ENCODE data around the gene NTM. TPM values are rescaled to one million over a fixed set of nuclear protein-coding genes. Genes with fewer than 3 reads are reported as not detected.

The NTM gene
- total and polyA plus RNA-seq, 2 donors (not counting 1 experiment from before 2014, with no cell fraction given), result 12.3 to 28.6 TPM

DNA sequence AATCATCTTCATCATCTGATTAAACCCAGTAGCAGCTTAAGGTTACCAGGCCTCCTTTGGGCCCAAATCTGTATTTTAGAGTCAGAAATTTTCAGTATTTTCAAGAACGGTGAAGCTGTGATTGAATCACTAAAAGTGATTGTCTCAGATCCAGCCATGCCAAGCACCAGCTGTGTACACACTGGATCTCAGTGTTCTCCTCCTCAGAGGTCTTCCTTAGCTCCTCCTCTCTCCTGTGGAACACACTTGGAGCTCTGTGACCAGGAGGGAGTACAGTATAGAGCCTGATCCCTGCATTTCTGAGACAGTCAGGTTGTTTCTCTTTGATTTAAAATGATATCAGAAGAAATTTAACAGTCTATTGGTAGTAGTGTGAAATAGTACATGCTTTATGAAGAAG is 401.1 kb downstream of the NTM start:
- Histone ChIP-seq H4K20me1 (ENCODE audit: control insufficient read depth, extremely low read depth, insufficient read depth, low read length) (no peaks in the 10 kb centered on the region), H3K4me2 (ENCODE audit: extremely low read depth, insufficient read depth, low read length) (no peak overlapping the region), H3K36me3 (ENCODE audit: control insufficient read depth, insufficient read depth, low read length) (no peaks in the 10 kb centered on the region), H2AFZ (ENCODE audit: low read length) (no peak overlapping the region), H3K79me2 (ENCODE audit: control insufficient read depth, insufficient read depth, low read length) (no peaks in the 10 kb centered on the region), H3K9me3 (ENCODE audit: control insufficient read depth, insufficient read depth, low read depth, low read length) (no peaks in the 10 kb centered on the region), H3K4me1 (ENCODE audit: control insufficient read depth, extremely low read depth, insufficient read depth, low read length) (no peaks in the 10 kb centered on the region), H3K27ac (ENCODE audit: insufficient read depth, low read length) (no peak overlapping the region), H3K9ac (ENCODE audit: insufficient read depth, low read length) (no peak overlapping the region), H3K27me3 (ENCODE audit: control insufficient read depth, insufficient read depth, low read length) (no peaks in the 10 kb centered on the region), H3K4me3 (replicated peaks in 1 of 4; ENCODE audit: control extremely low read depth in 1 of 4, insufficient read depth in 1 of 4, low read depth in 3 of 4, low read length in 4 of 4) (no peak overlapping the region)
- no peak for DNase-seq (ENCODE audit: low read depth in 2 of 2)
- TF ChIP-seq CTCF (conservative IDR thresholded peaks at IDR 0.05 in 1 of 2, IDR thresholded peaks at IDR 0.05 in 1 of 2; ENCODE audit: low read depth in 1 of 2, low read length in 2 of 2), result no peak
- no peak for TF ChIP-seq EZH2 (IDR thresholded peaks at IDR 0.05; ENCODE audit: low read length, missing control alignments)

DNA sequence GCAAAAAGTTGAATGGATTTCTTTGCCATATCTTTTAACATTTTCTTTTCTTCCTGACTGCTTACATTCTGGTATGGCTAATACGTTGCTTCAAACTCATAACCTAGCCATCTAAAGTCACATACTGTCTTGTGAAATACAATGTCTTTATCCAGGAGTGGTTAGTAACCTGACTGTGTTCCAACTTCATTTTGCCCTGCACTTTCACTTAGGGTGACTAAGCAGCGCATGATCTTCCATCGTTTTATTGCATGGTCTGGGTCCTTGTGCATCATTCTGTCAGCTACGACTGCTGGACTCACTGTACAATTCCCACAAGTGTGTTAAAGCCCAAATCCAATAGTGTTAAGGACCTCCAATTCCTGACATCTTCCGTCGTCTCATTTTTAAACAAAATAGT is 403.2 kb downstream of the NTM start:
- no peak overlapping the region for H3K4me2 ChIP-seq (ENCODE audit: extremely low read depth, insufficient read depth, low read length)
- no peak overlapping the region for H3K4me3 ChIP-seq (replicated peaks in 1 of 4; ENCODE audit: control extremely low read depth in 1 of 4, insufficient read depth in 1 of 4, low read depth in 3 of 4, low read length in 4 of 4)
- DNase-seq (ENCODE audit: low read depth in 2 of 2), result peak; percentile 22 to 24
- H3K27me3 ChIP-seq (ENCODE audit: control insufficient read depth, insufficient read depth, low read length), result no peaks in the 10 kb centered on the region
- no peaks in the 10 kb centered on the region for H3K4me1 ChIP-seq (ENCODE audit: control insufficient read depth, extremely low read depth, insufficient read depth, low read length)
- no peak overlapping the region for H3K27ac ChIP-seq (ENCODE audit: insufficient read depth, low read length)
- H3K79me2 ChIP-seq (ENCODE audit: control insufficient read depth, insufficient read depth, low read length), result no peaks in the 10 kb centered on the region
- H4K20me1 ChIP-seq (ENCODE audit: control insufficient read depth, extremely low read depth, insufficient read depth, low read length), result no peaks in the 10 kb centered on the region
- H2AFZ ChIP-seq (ENCODE audit: low read length), result no peak overlapping the region
- no peak overlapping the region for H3K9ac ChIP-seq (ENCODE audit: insufficient read depth, low read length)
- TF ChIP-seq EZH2 (IDR thresholded peaks at IDR 0.05; ENCODE audit: low read length, missing control alignments), result no peak
- no peaks in the 10 kb centered on the region for H3K9me3 ChIP-seq (ENCODE audit: control insufficient read depth, insufficient read depth, low read depth, low read length)
- H3K36me3 ChIP-seq (ENCODE audit: control insufficient read depth, insufficient read depth, low read length), result no peaks in the 10 kb centered on the region

GRCh38 chr11:131776211-131776610 is 405.8 kb downstream of the NTM start:
- no peaks in the 10 kb centered on the region for H3K9me3 ChIP-seq (ENCODE audit: control insufficient read depth, insufficient read depth, low read depth, low read length)
- no peaks in the 10 kb centered on the region for H4K20me1 ChIP-seq (ENCODE audit: control insufficient read depth, extremely low read depth, insufficient read depth, low read length)
- H3K4me2 ChIP-seq (ENCODE audit: extremely low read depth, insufficient read depth, low read length), result no peak overlapping the region
- DNase-seq (ENCODE audit: low read depth in 2 of 2), result no peak
- H2AFZ ChIP-seq (ENCODE audit: low read length), result no peak overlapping the region
- no peaks in the 10 kb centered on the region for H3K79me2 ChIP-seq (ENCODE audit: control insufficient read depth, insufficient read depth, low read length)
- H3K27me3 ChIP-seq (ENCODE audit: control insufficient read depth, insufficient read depth, low read length), result peaks cover 3% of the 10 kb centered on the region
- no peaks in the 10 kb centered on the region for H3K36me3 ChIP-seq (ENCODE audit: control insufficient read depth, insufficient read depth, low read length)
- TF ChIP-seq EZH2 (IDR thresholded peaks at IDR 0.05; ENCODE audit: low read length, missing control alignments) (no peak), CTCF (conservative IDR thresholded peaks at IDR 0.05 in 1 of 2, IDR thresholded peaks at IDR 0.05 in 1 of 2; ENCODE audit: low read depth in 1 of 2, low read length in 2 of 2) (no peak)
- H3K9ac ChIP-seq (ENCODE audit: insufficient read depth, low read length), result no peak overlapping the region
- no peak overlapping the region for H3K27ac ChIP-seq (ENCODE audit: insufficient read depth, low read length)
- no peaks in the 10 kb centered on the region for H3K4me1 ChIP-seq (ENCODE audit: control insufficient read depth, extremely low read depth, insufficient read depth, low read length)
- H3K4me3 ChIP-seq (replicated peaks in 1 of 4; ENCODE audit: control extremely low read depth in 1 of 4, insufficient read depth in 1 of 4, low read depth in 3 of 4, low read length in 4 of 4), result no peak overlapping the region
